Coronary artery (tissue), 2 donors: ENCODE measurements around the gene CHL1.

Experiments
- DNase-seq: peaks from one replicate; pipeline ENCODE4 v3.0.0-alpha.2; 2017; ENCODE audit warnings: low spot score
- H3K27ac ChIP-seq, 2 donors: fragments of 200-600 bp; sonication (generic); one replicate each; pipeline ENCODE4 v1.5.1; 2016 to 2019
- H3K4me3 ChIP-seq: fragments of 200-600 bp; sonication (generic); 2 replicates; pipeline ENCODE4 v1.5.1; 2016; ENCODE audit warnings: mild to moderate bottlenecking, moderate library complexity
- CTCF ChIP-seq: fragments of 200-600 bp; sonication (generic); IDR thresholded peaks from one replicate; pipeline ENCODE4 v1.5.1; 2019; ENCODE audit warnings: antibody characterized with exemption

CHL1 gene

GRCh38 chr3:280681-281080 lies 84.1 kb downstream of the CHL1 start:
- H3K27ac ChIP-seq = no peak overlapping the region
- H3K4me3 ChIP-seq = no peak overlapping the region
- no peak for TF ChIP-seq CTCF
- DNase-seq = no peak

GRCh38 chr3:284322-284721 lies 87.8 kb downstream of the CHL1 start:
- no peak overlapping the region for H3K27ac ChIP-seq
- no peak overlapping the region for H3K4me3 ChIP-seq
- no peak for TF ChIP-seq CTCF
- DNase-seq = no peak

- Histone ChIP-seq H3K4me3 (no peak overlapping the region), H3K27ac (no peak overlapping the region)
- DNase-seq = no peak
- TF ChIP-seq CTCF = no peak
Observed at GRCh38 chr3:288417-288816, 91.9 kb downstream of the CHL1 start.

- no peak overlapping the region for H3K27ac ChIP-seq
- no peak overlapping the region for H3K4me3 ChIP-seq
- DNase-seq = no peak
- no peak for TF ChIP-seq CTCF
Observed at GRCh38 chr3:291028-291427, 94.5 kb downstream of the CHL1 start.

- no peak for DNase-seq
- no peak for TF ChIP-seq CTCF
- H3K27ac ChIP-seq = no peak overlapping the region
- no peak overlapping the region for H3K4me3 ChIP-seq
Observed at GRCh38 chr3:291646-292436, 95.3 kb downstream of the CHL1 start.

GRCh38 chr3:294096-294495 lies 97.5 kb downstream of the CHL1 start:
- no peak for DNase-seq
- H3K27ac ChIP-seq = no peak overlapping the region
- TF ChIP-seq CTCF = no peak
- no peak overlapping the region for H3K4me3 ChIP-seq

GRCh38 chr3:294581-294980 lies 98.0 kb downstream of the CHL1 start:
- DNase-seq = no peak
- Histone ChIP-seq H3K4me3 (no peak overlapping the region), H3K27ac (no peak overlapping the region)
- TF ChIP-seq CTCF = no peak
